HG02943 (cell line): ENCODE data around the gene NDUFB7.
"Not testable (repeated sequence)": the region's sequence is repeated elsewhere in the genome, so short reads cannot be mapped to it uniquely, and the experiment has no call there.

Source experiments
- ATAC-seq: cut with Tn5 transposase; IDR thresholded peaks from one replicate; pipeline ENCODE4 v1.9.1; 2021; ENCODE audit warnings: mild to moderate bottlenecking, low read depth, moderate library complexity; ENCODE audit not compliant: unreplicated experiment

NDUFB7 gene

DNA sequence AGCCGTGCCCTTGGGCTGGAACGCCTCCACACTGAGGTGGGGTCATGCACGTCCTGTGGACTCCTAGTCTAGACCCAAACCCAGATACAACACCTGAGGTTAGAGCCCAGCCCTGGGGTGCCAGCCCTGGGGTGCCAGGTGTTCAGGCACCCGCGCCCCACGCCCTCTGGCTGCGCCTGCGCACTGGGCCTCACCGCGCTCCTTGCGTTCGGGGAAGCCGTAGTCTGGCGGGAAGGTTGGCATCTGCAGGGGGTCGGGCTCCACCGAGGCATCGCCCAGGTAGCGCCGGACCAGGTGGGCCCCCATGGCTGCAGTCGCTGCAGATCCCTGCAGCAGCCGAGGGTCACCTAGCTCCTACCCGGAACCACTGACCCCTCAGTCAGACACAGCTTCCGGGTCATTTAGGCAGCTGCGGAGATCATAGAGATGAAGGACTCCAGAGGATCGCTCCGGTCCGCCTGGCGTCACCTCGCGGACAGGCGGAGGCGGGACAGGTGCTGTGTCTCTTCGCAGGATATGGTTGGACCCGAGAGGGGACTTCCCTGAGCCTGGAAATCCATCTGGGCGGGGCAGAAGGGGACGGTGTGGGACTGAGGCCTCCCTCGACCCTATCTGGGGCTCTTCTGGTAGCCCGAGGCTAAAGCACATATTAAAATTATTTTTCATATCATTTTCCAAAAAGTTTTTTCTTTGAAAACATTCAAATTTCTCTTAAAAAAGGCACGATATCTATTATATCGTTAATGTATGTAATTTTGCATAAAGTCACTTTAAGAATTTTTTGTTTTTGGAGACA, at the start of gene NDUFB7:
TSS of gene NDUFB7 (minus strand) at position 372 of the 796 bp plus-strand sequence. CDS start at position 306, 66 bp downstream.
- peak; percentile 78 for ATAC-seq

- ATAC-seq, result no peak
Observed at GRCh38 chr19:14619404-14619803, 47.5 kb upstream of the NDUFB7 start.

DNA sequence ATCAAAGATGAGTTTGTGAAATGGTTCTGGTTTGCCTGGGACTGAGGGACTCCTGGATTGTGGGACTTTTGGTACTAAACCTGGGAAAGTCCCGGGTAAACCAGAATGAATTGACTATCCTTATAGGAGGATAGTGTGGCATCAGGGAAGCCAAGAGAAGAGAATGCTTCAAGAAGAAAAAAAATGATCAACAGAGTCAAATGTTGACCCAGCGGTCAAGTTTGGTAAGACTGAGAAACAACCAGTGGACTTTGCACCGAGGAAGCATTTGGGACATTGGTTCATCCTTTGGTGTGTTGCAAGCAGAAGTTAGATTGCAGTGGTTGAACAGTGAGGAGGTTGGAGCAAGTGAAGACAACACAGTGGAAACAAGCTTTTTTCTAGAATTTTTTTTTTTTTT, 44.5 kb upstream of the NDUFB7 start:
- ATAC-seq, result no peak

DNA sequence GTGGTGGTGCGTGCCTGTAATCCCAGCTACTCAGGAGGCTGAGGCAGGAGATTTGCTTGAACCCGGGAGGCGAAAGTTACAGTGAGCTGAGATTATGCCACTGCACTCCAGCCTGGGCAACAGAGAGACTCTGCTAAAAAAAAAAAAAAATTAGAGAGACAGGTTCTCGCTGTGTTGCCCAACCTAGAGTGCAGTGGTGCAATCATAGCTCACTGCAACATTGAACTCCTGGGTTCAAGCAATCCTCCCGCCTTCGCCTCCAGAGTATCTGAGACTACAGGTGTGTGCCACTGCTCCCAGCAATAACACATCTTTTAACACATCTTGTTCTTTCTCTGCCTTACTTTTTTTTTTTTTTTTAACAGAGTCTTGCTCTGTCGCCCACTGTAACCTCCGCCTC, 43.8 kb upstream of the NDUFB7 start:
- ATAC-seq, result no peak

DNA sequence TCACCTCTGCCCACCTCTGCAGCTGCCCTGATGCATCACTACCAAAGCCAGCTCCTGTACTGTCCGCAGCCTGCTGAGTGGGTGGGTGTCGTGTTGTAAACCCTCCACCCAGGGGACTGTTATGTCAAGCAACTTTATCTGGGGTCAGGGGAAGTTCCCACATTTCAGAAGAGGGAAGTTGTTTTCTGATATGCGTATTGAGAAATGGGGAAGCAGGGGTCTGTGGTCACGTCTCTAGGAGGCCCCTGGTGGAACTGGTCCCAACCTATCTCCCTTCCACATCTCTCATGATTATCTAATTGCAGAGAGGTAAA, 42.2 kb upstream of the NDUFB7 start:
- ATAC-seq, result no peak

GRCh38 chr19:14613399-14614098, 41.7 kb upstream of the NDUFB7 start:
- not testable (repeated sequence) for ATAC-seq

- ATAC-seq, result no peak
Observed at GRCh38 chr19:14612657-14613056, 40.8 kb upstream of the NDUFB7 start.

GRCh38 chr19:14612242-14612641, 40.4 kb upstream of the NDUFB7 start:
- ATAC-seq, result not testable (repeated sequence)

GRCh38 chr19:14611051-14611450, 39.2 kb upstream of the NDUFB7 start:
- no peak for ATAC-seq

GRCh38 chr19:14606627-14607026, 34.8 kb upstream of the NDUFB7 start:
- ATAC-seq, result no peak

- ATAC-seq, result peak; percentile 70
Observed at GRCh38 chr19:14603990-14604387, 32.1 kb upstream of the NDUFB7 start.

GRCh38 chr19:14599548-14600147, 27.8 kb upstream of the NDUFB7 start:
- ATAC-seq, result no peak

DNA sequence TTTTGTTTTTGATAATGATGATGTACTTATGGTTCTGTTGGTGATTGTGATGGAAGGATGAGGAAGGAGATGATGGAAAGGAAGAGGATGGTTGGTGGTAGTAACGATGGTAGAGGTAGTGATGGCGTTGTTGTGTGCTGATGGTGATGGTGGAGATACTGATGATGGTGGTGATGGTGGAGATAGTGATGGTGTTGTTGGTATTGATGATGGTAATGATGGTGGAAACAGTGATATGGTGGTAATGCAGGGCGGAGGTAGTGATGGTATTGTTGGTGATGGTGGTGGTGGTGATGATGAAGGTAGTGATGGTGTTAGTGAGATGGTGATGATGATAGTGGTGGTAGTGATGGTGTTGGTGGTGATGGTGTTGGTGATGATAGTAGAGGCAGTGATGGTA, 23.7 kb upstream of the NDUFB7 start:
- ATAC-seq, result no peak

- not testable (repeated sequence) for ATAC-seq
Observed at GRCh38 chr19:14589433-14589832, 17.6 kb upstream of the NDUFB7 start.

GRCh38 chr19:14585187-14585586, 13.3 kb upstream of the NDUFB7 start:
- ATAC-seq, result peak; percentile 50

DNA sequence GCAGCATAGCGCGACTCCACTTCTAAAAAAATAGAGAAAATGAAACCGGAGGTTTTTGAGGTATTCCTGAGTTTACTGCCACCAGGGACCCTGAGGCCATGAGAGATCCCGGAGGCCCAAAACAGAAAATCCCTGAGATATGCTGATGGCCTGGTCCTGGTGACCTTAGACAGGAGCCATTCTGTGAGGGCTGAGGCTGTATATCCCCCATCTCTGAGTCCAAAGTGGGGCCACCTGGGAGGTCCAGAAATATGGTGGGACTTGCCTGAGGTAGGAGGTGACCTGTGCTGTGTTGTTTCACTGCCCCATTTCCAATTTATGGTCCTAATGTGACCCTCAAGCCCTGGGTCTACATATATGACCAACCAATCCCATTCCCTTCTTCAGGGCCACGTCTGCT, 12.5 kb upstream of the NDUFB7 start:
- not testable (repeated sequence) for ATAC-seq

DNA sequence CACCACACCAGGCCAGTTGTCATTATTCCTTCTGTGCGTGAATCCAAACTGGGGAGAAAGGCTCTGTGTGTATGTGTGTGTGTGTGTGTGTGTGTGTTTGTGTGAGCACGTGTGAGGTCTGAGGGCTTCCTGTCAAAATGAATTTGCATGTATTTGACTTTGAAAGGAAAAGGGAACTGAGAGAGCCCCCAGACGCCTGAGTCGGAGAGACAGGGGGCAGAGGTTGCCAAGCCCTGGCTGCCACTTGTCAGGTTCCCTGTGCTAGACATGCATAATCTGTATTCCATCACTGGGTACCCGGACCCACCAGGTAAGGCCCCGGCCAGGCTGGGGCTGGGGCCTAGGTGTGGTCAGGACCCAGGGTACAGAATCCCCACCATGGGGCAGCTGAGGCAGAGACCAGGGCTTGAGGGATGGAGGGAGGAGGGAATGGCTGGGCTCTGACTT, 11.1 kb upstream of the NDUFB7 start, which contains the start of gene CLEC17A:
TSS of gene CLEC17A (plus strand) at position 191 of the 447 bp plus-strand sequence. CDS start at position 268, 77 bp downstream.
- no peak for ATAC-seq

DNA sequence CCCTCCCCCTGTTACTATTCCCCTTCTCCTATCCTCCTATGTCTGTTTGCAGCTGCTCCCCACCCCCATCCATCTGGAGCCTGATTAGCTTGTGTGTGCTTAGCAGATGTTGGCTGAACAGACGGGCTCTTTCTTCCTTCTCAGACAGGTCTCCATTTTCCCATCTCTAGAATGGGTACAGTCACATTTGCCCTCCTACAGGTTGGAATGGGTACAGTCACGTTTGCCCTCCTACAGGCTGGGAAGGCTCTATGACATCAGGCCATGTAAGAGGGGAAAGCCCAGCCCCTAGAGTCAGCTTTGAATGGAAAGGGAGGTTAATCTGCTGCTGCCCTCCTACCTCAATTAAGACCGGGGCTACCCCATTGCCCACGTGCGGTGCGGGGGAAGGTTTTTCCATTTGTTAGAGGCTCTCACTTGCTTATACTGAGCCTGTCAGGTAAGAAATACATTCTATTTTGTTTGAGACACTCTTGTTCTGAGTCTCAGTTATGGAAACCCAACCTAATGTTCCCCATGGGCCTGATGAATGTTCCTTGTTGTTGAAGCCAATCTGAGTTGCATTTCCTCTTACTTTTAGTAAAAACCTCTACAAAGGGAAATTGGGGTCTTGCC, 8.9 kb upstream of the NDUFB7 start:
- no peak for ATAC-seq

DNA sequence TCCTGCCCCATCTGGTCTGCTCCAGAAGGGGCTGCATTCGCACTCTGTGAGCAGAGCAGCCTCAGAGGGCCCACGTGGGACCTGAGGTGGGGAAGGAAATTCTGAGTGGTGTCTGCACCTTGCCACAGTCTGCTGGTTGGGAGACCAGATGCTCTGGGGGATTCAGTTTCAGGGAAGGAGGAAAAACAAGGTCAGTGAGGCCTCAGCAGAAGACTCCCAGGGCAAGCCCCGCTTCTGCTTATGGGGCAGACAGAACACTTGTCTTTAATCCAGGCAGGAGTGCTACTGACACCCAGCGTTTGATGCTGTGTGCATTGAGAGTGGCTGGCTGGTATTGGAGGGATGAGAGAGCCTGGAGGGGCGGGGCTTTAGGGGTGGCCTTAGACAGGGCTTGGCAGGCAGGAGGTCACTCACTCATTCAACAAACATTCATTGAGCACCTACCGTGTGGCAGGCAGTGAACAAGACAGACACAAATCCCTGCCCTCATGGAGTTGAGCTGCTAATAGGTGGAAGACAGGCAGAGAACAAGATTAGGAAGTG, 6.1 kb upstream of the NDUFB7 start:
- ATAC-seq, result no peak

GRCh38 chr19:14577264-14577663, 5.4 kb upstream of the NDUFB7 start:
- no peak for ATAC-seq

DNA sequence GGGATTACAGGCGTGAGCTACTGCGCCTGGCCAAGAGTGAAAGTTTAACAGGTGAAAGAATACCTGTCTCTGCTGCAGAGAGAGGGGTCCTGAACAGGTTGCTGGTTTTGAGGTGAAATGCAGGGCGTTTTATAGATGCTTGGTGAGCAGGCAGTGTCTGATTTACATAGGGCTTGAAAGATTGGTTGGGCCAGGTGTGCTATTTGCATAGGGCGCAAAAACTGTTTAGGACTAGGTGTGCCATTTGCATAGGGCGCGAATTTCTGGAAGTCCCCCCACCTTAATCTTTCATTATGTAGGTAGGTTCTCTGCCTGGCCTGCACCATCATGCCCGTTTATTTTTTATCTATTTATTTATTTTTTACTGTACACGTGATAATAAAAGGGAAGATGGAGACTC, 4.5 kb upstream of the NDUFB7 start:
- ATAC-seq, result no peak
